Measurements from ENCODE around the gene NTRK3. TPM values are rescaled to one million over a fixed set of nuclear protein-coding genes. Genes with fewer than 3 reads are reported as not detected.

Gene NTRK3
- total RNA-seq, 6 donors from 2014 or later, result 1.4 to 11.5 (median 2.4) TPM

- no peaks in the 10 kb centered on the region for H3K27me3 ChIP-seq
- peak overlapping the region in 1 of 4 donors; percentile 21 for H3K27ac ChIP-seq
- H3K9me3 ChIP-seq, result no peaks in the 10 kb centered on the region
- DNase-seq (no peak), ATAC-seq (ENCODE audit: low FRiP score in 2 of 2) (no peak)
- TF ChIP-seq POLR2A (IDR thresholded peaks at IDR 0.05) (no peak), EP300 (IDR thresholded peaks at IDR 0.05) (no peak), CTCF (IDR thresholded peaks at IDR 0.05) (no peak), POLR2AphosphoS5 (IDR thresholded peaks at IDR 0.05) (no peak)
- 39 to 43% methylated on average over 3 of the region's 3 CpGs for WGBS, 2 donors
- H3K36me3 ChIP-seq, result no peaks in the 10 kb centered on the region
- no peaks in the 10 kb centered on the region for H3K4me1 ChIP-seq
- H3K4me3 ChIP-seq, result no peak overlapping the region
Measured at GRCh38 chr15:87901926-87902690, 354.4 kb downstream of the NTRK3 start.

GRCh38 chr15:87901008-87901407 is 355.5 kb downstream of the NTRK3 start:
- H3K4me1 ChIP-seq, result no peaks in the 10 kb centered on the region
- ATAC-seq (ENCODE audit: low FRiP score in 2 of 2) (no peak), DNase-seq (no peak)
- no peak for TF ChIP-seq EP300 (IDR thresholded peaks at IDR 0.05)
- no peak for TF ChIP-seq POLR2A (IDR thresholded peaks at IDR 0.05)
- no peak for TF ChIP-seq POLR2AphosphoS5 (IDR thresholded peaks at IDR 0.05)
- no peak for TF ChIP-seq CTCF (IDR thresholded peaks at IDR 0.05)
- no peaks in the 10 kb centered on the region for H3K9me3 ChIP-seq
- 71% methylated on average over 1 of the region's 1 CpG for WGBS, 2 donors
- no peak overlapping the region for H3K27ac ChIP-seq
- H3K36me3 ChIP-seq, result no peaks in the 10 kb centered on the region
- no peaks in the 10 kb centered on the region for H3K27me3 ChIP-seq
- no peak overlapping the region for H3K4me3 ChIP-seq

- 68 to 69% methylated on average over 4 of the region's 4 CpGs for WGBS, 2 donors
- no peak for ATAC-seq (ENCODE audit: low FRiP score in 2 of 2)
- no peak for TF ChIP-seq POLR2A (IDR thresholded peaks at IDR 0.05)
- TF ChIP-seq CTCF (IDR thresholded peaks at IDR 0.05), result no peak
- no peak for TF ChIP-seq POLR2AphosphoS5 (IDR thresholded peaks at IDR 0.05)
- TF ChIP-seq EP300 (IDR thresholded peaks at IDR 0.05), result no peak
- Histone ChIP-seq H3K4me3 (no peak overlapping the region), H3K36me3 (no peaks in the 10 kb centered on the region), H3K9me3 (no peaks in the 10 kb centered on the region), H3K4me1 (no peaks in the 10 kb centered on the region), H3K27me3 (no peaks in the 10 kb centered on the region), H3K27ac (no peak overlapping the region)
- no peak for DNase-seq
Measured at GRCh38 chr15:87896936-87897335, 359.6 kb downstream of the NTRK3 start.

GRCh38 chr15:87887177-87887576 is 369.4 kb downstream of the NTRK3 start:
- DNase-seq (no peak), ATAC-seq (ENCODE audit: low FRiP score in 2 of 2) (no peak)
- TF ChIP-seq POLR2A (IDR thresholded peaks at IDR 0.05), result no peak
- no peak for TF ChIP-seq POLR2AphosphoS5 (IDR thresholded peaks at IDR 0.05)
- TF ChIP-seq EP300 (IDR thresholded peaks at IDR 0.05), result no peak
- TF ChIP-seq CTCF (IDR thresholded peaks at IDR 0.05), result no peak
- Histone ChIP-seq H3K4me3 (no peak overlapping the region), H3K9me3 (no peaks in the 10 kb centered on the region), H3K27me3 (no peaks in the 10 kb centered on the region), H3K36me3 (no peaks in the 10 kb centered on the region), H3K4me1 (no peaks in the 10 kb centered on the region), H3K27ac (no peak overlapping the region)
- 59% methylated on average over 1 of the region's 1 CpG for WGBS, 2 donors

- Histone ChIP-seq H3K27ac (no peak overlapping the region), H3K9me3 (no peaks in the 10 kb centered on the region), H3K36me3 (no peaks in the 10 kb centered on the region), H3K27me3 (no peaks in the 10 kb centered on the region), H3K4me3 (no peak overlapping the region), H3K4me1 (no peaks in the 10 kb centered on the region)
- TF ChIP-seq POLR2AphosphoS5 (IDR thresholded peaks at IDR 0.05) (no peak), POLR2A (IDR thresholded peaks at IDR 0.05) (no peak)
- ATAC-seq (ENCODE audit: low FRiP score in 2 of 2), result peak in 1 of 2 donors; percentile 68
- WGBS, 2 donors, result 50 to 71% methylated on average over 1 of the region's 1 CpG
- DNase-seq, result no peak
Measured at GRCh38 chr15:87881026-87881425, 375.5 kb downstream of the NTRK3 start.

Data from upper lobe of left lung (tissue), 6 donors.